ENCODE data around the gene RNASET2. TPM values are rescaled to one million over a fixed set of nuclear protein-coding genes. Genes with fewer than 3 reads are reported as not detected.

Gene RNASET2
- total and polyA plus RNA-seq, 12 donors, result 19.4 to 218 (median 59.6) TPM

DNA sequence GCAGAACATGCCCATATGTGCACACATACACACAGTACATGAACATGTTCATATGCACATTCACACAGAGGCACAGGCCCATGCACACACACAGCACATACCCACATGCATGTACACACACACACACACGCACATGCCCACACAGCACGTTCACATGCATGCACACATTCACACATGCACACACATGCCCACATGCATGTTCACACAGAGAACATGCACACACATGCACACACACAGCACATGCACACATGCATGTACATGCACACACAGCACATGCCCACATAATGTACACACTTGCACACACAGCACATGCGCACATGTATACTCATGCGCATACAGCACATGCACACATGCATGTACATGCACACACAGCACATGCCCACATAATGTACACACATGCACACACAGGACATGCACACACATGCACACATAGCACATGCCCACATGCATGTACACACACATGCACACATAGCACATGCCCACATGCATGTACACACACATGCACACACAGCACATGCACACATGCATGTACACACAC, 25.9 kb downstream of the RNASET2 start:
- no peak overlapping the region for H3K27ac ChIP-seq
- H3K36me3 ChIP-seq (replicated peaks in 1 of 2), result peaks cover 0 to 17% of the 10 kb centered on the region in 2 donors
- TF ChIP-seq CTCF (IDR thresholded peaks at IDR 0.05) (no peak), POLR2A (IDR thresholded peaks at IDR 0.05) (no peak)
- no peaks in the 10 kb centered on the region for H3K27me3 ChIP-seq
- H3K9me3 ChIP-seq (replicated peaks in 1 of 3), result no peaks in the 10 kb centered on the region
- H3K4me1 ChIP-seq (replicated peaks in 1 of 2), result no peaks in the 10 kb centered on the region
- intact Hi-C loops (cut with DNase I), result no loop called here
- 93 to 97% (median 97%) methylated on average over 4 of the region's 4 CpGs for WGBS, 4 donors
- no peak for DNase-seq
- H3K4me3 ChIP-seq, result no peak overlapping the region

DNA sequence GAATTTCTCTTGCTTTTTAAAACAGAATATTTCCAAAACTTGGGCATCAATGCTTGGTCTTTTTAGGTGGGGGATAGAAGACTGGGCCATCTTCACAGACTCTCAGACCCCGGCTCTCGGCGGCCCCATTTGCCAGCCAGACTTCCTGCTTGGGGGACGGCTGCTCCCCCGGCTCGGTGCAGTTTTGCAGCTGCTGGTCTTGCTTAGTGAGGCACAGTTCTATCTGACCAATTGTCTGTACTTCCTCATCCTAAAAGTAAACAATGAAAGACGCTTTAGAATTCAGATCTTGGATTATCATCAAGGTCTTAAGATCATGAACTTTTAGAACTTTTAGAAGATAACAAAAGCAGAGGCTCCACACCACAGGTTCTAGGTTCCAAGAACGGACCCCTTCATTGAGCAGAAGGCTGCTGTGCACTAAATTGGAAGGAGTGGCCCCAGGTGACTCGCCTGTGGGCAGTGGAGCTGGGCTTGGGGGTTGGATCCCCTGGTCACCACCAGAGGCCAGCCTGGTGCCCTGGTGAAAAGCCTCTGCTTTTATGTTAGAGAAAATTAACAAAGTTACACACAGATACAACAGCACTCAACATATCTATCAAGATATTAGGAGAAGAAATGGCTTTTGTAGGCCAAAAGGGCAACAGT, 26.7 kb downstream of the RNASET2 start:
- no peak overlapping the region for H3K4me3 ChIP-seq
- peak in 1 of 7 donors; percentile 49 for DNase-seq
- H3K27me3 ChIP-seq, result no peaks in the 10 kb centered on the region
- peaks cover 0 to 11% of the 10 kb centered on the region in 2 donors for H3K36me3 ChIP-seq (replicated peaks in 1 of 2)
- TF ChIP-seq CTCF (IDR thresholded peaks at IDR 0.05), result no peak
- TF ChIP-seq POLR2A (IDR thresholded peaks at IDR 0.05), result no peak
- no peak overlapping the region for H3K27ac ChIP-seq
- no peaks in the 10 kb centered on the region for H3K9me3 ChIP-seq (replicated peaks in 1 of 3)
- intact Hi-C loops (cut with DNase I), result no loop called here
- WGBS, 4 donors, result 59 to 82% (median 71%) methylated on average over 9 of the region's 9 CpGs
- H3K4me1 ChIP-seq (replicated peaks in 1 of 2), result no peaks in the 10 kb centered on the region

- H3K27ac ChIP-seq, result peak overlapping the region in 1 of 5 donors; percentile 59
- H3K4me3 ChIP-seq, result no peak overlapping the region
- WGBS, 4 donors, result 85 to 89% (median 88%) methylated on average over 16 to 21 of the region's 21 CpGs
- peaks cover 0 to 8% of the 10 kb centered on the region in 2 donors for H3K36me3 ChIP-seq (replicated peaks in 1 of 2)
- no peaks in the 10 kb centered on the region for H3K4me1 ChIP-seq (replicated peaks in 1 of 2)
- no peaks in the 10 kb centered on the region for H3K27me3 ChIP-seq
- peak in 1 of 7 donors; percentile 25 for DNase-seq
- TF ChIP-seq POLR2A (IDR thresholded peaks at IDR 0.05) (no peak), CTCF (IDR thresholded peaks at IDR 0.05) (no peak)
- no peaks in the 10 kb centered on the region for H3K9me3 ChIP-seq (replicated peaks in 1 of 3)
- intact Hi-C loops (cut with DNase I), result no loop called here
Observed at GRCh38 chr6:166928644-166929541, 27.5 kb downstream of the RNASET2 start.

DNA sequence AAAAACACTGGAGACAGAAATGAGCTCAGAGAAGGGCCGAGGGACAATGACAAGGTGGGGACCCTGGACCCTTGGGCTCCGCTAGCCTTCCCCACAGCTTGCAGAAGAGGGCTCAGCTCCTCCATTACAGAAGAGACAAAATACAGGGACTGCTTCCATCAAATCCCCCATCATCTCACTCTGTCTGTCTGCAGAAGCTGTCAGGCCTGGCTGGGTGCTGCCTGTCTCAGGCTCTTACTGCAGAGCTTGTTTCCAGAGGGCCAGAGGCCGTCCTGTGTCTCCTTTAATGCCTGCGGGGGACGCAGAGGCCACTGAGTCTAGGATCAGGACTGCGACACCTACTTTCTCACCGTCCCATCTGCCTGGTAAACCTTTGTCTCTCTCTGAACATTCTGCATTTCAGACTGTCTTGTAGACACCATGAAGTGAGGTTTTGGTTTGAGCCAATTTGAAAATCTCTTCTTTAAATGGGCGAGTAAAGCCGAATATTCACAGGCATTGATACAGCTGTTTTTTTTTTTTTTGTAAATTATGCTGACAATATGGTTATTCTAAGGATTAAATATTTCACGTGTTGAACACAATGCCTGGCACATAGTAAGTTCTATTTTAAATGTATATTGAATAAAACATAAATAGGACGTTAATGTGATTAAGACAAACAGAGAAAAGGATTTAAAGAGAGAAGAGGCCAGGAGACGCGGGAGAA, 28.3 kb downstream of the RNASET2 start:
- intact Hi-C loops (cut with DNase I), result no loop called here
- Histone ChIP-seq H3K4me3 (no peak overlapping the region), H3K27me3 (no peaks in the 10 kb centered on the region), H3K9me3 (replicated peaks in 1 of 3) (no peaks in the 10 kb centered on the region), H3K36me3 (replicated peaks in 1 of 2) (peaks cover 0 to 8% of the 10 kb centered on the region in 2 donors), H3K4me1 (replicated peaks in 1 of 2) (no peaks in the 10 kb centered on the region), H3K27ac (peak overlapping the region in 1 of 5 donors; percentile 59)
- WGBS, 4 donors, result 82 to 86% (median 83%) methylated on average over 13 of the region's 13 CpGs
- peak in 1 of 7 donors; percentile 49 for DNase-seq
- TF ChIP-seq POLR2A (IDR thresholded peaks at IDR 0.05) (no peak), CTCF (IDR thresholded peaks at IDR 0.05) (no peak)

Measured in adrenal gland (tissue), 12 donors.